ENCODE results near the gene SPDYE8. TPM values are rescaled to one million over a fixed set of nuclear protein-coding genes. Genes with fewer than 3 reads are reported as not detected.
"Not testable (repeated sequence)": the region's sequence is repeated elsewhere in the genome, so short reads cannot be mapped to it uniquely, and the experiment has no call there.

The SPDYE8 gene, protein sequence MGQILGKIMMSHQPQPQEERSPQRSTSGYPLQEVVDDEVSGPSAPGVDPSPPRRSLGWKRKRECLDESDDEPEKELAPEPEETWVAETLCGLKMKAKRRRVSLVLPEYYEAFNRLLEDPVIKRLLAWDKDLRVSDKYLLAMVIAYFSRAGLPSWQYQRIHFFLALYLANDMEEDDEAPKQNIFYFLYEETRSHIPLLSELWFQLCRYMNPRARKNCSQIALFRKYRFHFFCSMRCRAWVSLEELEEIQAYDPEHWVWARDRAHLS
- total RNA-seq: not detected in 2 replicates
- long read RNA-seq: 0 reads

DNA sequence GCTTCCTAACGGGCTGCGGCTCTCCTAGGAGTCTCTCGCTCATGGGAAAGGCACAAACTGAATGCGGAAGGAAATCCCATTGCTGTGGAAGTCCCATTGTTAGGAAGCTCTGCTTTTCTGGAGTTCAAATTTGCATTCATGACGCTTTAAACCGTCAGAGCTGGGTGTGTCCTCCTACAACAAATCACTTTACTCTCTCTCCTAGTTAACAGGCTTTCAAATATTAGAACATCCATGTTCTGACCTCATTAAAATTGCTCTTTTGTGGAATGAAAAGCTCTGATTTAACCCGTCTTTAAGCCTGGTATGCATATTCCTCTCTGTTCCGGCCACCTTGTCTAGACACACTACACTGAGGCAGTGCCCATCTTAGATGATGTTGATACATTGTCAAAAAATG is at the start of gene SPDYE8:
Gene SPDYE8 (minus strand): TSS at position 101 of the 400 bp plus-strand sequence. CDS start 1,800 bp downstream, outside the sequence.
- not testable (repeated sequence) for H3K36me3 Mint-ChIP-seq (ENCODE audit: unreplicated experiment); H3K9me3 Mint-ChIP-seq (ENCODE audit: unreplicated experiment); H3K4me1 Mint-ChIP-seq (ENCODE audit: unreplicated experiment); H3K27ac Mint-ChIP-seq (ENCODE audit: unreplicated experiment); H3K27me3 Mint-ChIP-seq (ENCODE audit: unreplicated experiment); DNase-seq (ENCODE audit: extremely low spot score, unreplicated experiment); H3K4me3 Mint-ChIP-seq (ENCODE audit: unreplicated experiment)

DNA sequence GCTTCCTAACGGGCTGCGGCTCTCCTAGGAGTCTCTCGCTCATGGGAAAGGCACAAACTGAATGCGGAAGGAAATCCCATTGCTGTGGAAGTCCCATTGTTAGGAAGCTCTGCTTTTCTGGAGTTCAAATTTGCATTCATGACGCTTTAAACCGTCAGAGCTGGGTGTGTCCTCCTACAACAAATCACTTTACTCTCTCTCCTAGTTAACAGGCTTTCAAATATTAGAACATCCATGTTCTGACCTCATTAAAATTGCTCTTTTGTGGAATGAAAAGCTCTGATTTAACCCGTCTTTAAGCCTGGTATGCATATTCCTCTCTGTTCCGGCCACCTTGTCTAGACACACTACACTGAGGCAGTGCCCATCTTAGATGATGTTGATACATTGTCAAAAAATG is 28.2 kb upstream of the SPDYE8 start, which contains the start of gene SPDYE11:
Gene SPDYE11 (minus strand): TSS at position 101 of the 400 bp plus-strand sequence. CDS start 1,800 bp downstream, outside the sequence.
- H3K4me3 Mint-ChIP-seq (ENCODE audit: unreplicated experiment); H3K36me3 Mint-ChIP-seq (ENCODE audit: unreplicated experiment); H3K9me3 Mint-ChIP-seq (ENCODE audit: unreplicated experiment); H3K27me3 Mint-ChIP-seq (ENCODE audit: unreplicated experiment); H3K4me1 Mint-ChIP-seq (ENCODE audit: unreplicated experiment); H3K27ac Mint-ChIP-seq (ENCODE audit: unreplicated experiment); DNase-seq (ENCODE audit: extremely low spot score, unreplicated experiment): not testable (repeated sequence)

DNA sequence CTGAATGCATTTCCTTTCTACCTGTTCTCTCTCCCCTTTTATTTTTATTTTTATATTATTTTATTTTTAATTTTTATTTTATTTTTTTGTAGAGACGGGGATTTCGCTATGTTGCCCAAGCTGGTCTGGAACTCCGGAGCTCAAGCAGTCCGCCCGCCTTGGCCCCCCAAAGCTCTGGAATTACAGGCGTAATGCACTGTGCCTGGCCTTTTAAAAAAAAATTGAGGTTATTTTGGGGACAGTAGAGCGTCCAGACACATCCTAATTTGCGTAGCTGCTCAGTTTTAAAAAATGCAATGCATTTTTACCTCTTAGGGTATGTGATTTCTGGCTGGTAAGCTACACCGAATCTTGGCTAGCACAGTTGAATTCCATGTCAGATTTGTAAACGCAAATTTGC is 23.1 kb downstream of the SPDYE8 start:
- H3K4me3 Mint-ChIP-seq (ENCODE audit: unreplicated experiment): peak overlapping the region; percentile 52
- H3K4me1 Mint-ChIP-seq (ENCODE audit: unreplicated experiment); H3K27me3 Mint-ChIP-seq (ENCODE audit: unreplicated experiment); H3K9me3 Mint-ChIP-seq (ENCODE audit: unreplicated experiment); H3K27ac Mint-ChIP-seq (ENCODE audit: unreplicated experiment); DNase-seq (ENCODE audit: extremely low spot score, unreplicated experiment); H3K36me3 Mint-ChIP-seq (ENCODE audit: unreplicated experiment): not testable (repeated sequence)

DNA sequence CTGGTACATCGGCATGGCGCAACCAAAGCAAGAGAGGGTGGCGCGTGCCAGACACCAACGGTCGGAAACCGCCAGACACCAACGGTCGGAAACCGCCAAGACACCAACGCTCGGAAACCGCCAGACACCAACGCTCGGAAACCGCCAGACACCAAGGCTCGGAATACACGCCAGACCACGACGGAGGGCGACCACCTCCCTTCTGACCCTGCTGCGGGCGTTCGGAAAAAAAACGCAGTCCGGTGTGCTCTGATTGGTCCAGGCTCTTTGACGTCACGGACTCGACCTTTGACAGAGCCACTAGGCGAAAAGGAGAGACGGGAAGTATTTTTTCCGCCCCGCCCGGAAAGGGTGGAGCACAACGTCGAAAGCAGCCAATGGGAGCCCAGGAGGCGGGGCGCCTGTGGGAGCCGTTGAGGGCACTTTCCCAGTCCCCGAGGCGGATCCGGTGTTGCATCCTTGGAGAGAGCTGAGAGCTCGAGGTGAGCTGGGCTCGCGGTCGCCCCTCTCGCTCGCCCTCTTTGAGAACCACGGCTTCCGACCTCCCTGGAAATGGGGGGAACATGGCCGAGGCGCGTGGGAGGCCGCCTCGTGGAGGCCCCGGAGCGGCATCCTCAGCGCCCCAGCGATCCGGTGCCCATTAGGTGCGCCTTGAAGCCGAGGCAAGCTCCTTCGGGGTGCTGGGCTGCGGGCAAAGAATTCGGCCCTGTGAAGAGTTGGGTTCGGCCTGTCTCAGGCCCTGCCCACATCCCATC is 23.7 kb downstream of the SPDYE8 start:
- not testable (repeated sequence) for H3K4me1 Mint-ChIP-seq (ENCODE audit: unreplicated experiment); H3K36me3 Mint-ChIP-seq (ENCODE audit: unreplicated experiment); H3K27me3 Mint-ChIP-seq (ENCODE audit: unreplicated experiment); H3K9me3 Mint-ChIP-seq (ENCODE audit: unreplicated experiment)
- DNase-seq (ENCODE audit: extremely low spot score, unreplicated experiment): peak; percentile 95
- Mint-ChIP-seq H3K4me3 (ENCODE audit: unreplicated experiment) (peak overlapping the region; percentile 97), H3K27ac (ENCODE audit: unreplicated experiment) (peak overlapping the region; percentile 99)

DNA sequence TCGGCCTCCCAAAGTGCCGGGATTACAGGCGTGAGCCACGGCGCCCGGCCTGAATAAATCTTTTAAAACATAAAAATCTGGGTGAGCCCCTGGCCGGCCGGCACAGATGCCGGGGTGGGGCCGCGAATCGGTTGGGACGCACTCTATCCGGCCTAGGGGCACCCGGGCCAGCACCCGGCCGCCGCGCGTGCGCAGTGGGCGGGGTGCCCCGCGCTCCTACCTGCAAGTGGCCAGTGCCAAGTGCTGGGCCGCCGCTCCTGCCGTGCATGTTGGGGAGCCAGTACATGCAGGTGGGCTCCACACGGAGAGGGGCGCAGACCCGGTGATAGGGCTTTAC is 24.2 kb downstream of the SPDYE8 start:
- not testable (repeated sequence) for H3K36me3 Mint-ChIP-seq (ENCODE audit: unreplicated experiment); H3K4me1 Mint-ChIP-seq (ENCODE audit: unreplicated experiment); H3K9me3 Mint-ChIP-seq (ENCODE audit: unreplicated experiment); H3K27me3 Mint-ChIP-seq (ENCODE audit: unreplicated experiment)
- DNase-seq (ENCODE audit: extremely low spot score, unreplicated experiment): peak; percentile 93
- Mint-ChIP-seq H3K27ac (ENCODE audit: unreplicated experiment) (peak overlapping the region; percentile 99), H3K4me3 (ENCODE audit: unreplicated experiment) (peak overlapping the region; percentile 97)

DNA sequence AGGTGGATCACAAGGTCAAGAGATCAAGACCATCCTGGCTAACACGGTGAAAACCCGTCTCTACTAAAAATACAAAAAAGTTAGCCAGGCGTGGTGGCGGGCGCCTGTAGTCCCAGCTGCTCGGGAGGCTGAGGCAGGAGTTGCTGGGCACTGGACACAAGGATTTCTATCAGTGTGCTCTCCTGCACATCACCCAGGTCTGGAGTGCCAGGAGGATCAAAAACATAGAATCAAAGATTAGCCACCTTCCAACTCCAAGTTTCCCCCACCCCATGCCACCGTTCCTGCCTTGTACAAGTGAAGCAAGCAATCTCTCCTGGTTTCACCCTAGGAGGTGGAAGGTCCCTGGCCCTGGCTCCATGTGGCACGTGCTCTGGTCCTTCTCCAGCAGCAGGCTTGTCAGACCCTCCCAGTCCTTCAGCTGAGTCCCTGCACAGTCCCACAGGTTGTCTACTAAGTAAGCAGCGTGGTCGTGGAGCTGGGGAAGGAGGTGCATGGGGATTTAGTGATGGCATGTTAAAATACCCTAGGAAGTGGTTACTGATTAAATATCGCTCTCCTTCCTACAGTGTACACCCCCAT is 31.6 kb downstream of the SPDYE8 start:
- not testable (repeated sequence) for H3K36me3 Mint-ChIP-seq (ENCODE audit: unreplicated experiment); H3K4me1 Mint-ChIP-seq (ENCODE audit: unreplicated experiment); H3K4me3 Mint-ChIP-seq (ENCODE audit: unreplicated experiment); H3K9me3 Mint-ChIP-seq (ENCODE audit: unreplicated experiment); H3K27me3 Mint-ChIP-seq (ENCODE audit: unreplicated experiment); DNase-seq (ENCODE audit: extremely low spot score, unreplicated experiment); H3K27ac Mint-ChIP-seq (ENCODE audit: unreplicated experiment)

DNA sequence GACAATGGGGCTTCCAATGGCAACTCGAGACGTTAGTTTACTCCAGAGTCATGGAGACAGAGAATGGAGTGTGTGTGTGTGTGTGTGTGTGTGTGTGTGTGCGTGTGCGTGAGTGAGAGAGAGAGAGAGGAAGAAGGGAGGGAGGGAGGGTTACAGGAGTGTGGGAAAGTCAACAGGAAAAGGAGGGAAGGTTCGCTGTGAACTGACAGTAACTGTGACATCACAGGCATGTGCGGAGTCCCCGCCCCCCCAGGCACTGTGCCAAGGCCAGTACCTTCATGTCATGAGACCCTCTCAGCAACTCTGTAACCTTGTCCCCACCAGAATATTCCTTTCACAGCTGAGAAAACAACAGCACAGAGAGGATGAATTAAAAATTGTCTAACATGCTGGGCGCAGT is 32.1 kb downstream of the SPDYE8 start:
- H3K4me1 Mint-ChIP-seq (ENCODE audit: unreplicated experiment); DNase-seq (ENCODE audit: extremely low spot score, unreplicated experiment); H3K36me3 Mint-ChIP-seq (ENCODE audit: unreplicated experiment); H3K4me3 Mint-ChIP-seq (ENCODE audit: unreplicated experiment); H3K9me3 Mint-ChIP-seq (ENCODE audit: unreplicated experiment); H3K27me3 Mint-ChIP-seq (ENCODE audit: unreplicated experiment); H3K27ac Mint-ChIP-seq (ENCODE audit: unreplicated experiment): not testable (repeated sequence)

DNA sequence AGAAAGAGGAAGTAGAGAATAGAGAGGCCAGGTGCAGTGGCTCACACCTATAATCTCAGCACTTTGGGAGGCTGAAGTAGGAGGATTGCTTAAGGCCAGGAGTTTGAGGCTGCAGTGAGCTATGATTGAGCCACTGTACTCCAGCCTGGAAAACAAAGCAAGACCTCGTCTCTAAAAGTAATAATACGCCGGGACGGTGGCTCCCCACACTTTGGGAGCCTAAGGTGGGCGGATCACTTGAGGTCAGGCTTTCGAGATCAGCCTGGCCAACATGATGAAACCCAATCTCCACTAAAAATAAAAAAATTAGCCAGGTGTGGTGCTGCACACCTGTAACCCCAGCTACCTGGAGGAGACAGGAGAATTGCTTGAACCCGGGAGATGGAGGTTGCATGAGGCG is 34.1 kb downstream of the SPDYE8 start:
- DNase-seq (ENCODE audit: extremely low spot score, unreplicated experiment): peak; percentile 56
- not testable (repeated sequence) for H3K36me3 Mint-ChIP-seq (ENCODE audit: unreplicated experiment); H3K27me3 Mint-ChIP-seq (ENCODE audit: unreplicated experiment); H3K4me3 Mint-ChIP-seq (ENCODE audit: unreplicated experiment); H3K4me1 Mint-ChIP-seq (ENCODE audit: unreplicated experiment); H3K9me3 Mint-ChIP-seq (ENCODE audit: unreplicated experiment); H3K27ac Mint-ChIP-seq (ENCODE audit: unreplicated experiment)

DNA sequence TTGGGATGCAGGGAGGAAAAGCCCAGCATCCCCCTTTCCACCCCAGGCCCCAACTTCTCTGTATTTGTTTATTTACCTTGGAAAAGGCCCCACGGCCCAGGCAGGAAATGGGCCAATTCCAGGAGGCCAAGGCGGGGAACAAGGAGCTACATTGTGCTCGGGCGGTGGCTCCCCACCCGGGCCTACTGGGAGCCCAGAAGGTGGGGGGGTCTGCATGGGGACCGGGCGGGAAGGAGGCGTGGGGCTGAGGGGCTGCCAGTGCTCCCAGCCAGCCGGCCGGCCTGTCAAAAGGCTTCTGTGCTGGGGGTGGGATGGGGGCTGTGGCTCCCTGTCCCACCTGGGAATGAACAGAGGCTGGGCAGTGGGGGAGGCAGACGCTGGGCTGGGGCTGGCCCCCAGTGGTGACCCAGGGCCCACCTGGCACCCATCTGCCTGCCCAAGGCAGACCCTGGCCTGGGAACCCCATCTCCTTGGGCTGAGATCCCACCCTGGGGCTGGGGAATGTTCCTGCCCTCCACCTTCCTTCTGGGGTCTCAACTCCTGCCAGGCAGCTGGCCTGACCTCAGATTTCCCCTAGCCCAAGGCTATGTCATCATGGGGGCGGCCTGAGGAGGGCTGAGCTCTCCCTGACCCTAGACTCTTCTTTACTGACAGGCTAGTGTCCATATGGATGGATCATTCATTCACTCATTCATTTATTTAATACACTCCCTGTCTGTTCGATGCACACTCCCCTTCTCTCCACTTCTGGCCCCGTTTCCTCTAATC is 39.2 kb downstream of the SPDYE8 start:
- not testable (repeated sequence) for H3K4me1 Mint-ChIP-seq (ENCODE audit: unreplicated experiment); H3K4me3 Mint-ChIP-seq (ENCODE audit: unreplicated experiment); H3K36me3 Mint-ChIP-seq (ENCODE audit: unreplicated experiment); H3K27me3 Mint-ChIP-seq (ENCODE audit: unreplicated experiment); H3K9me3 Mint-ChIP-seq (ENCODE audit: unreplicated experiment); H3K27ac Mint-ChIP-seq (ENCODE audit: unreplicated experiment)
- DNase-seq (ENCODE audit: extremely low spot score, unreplicated experiment): peak; percentile 78

DNA sequence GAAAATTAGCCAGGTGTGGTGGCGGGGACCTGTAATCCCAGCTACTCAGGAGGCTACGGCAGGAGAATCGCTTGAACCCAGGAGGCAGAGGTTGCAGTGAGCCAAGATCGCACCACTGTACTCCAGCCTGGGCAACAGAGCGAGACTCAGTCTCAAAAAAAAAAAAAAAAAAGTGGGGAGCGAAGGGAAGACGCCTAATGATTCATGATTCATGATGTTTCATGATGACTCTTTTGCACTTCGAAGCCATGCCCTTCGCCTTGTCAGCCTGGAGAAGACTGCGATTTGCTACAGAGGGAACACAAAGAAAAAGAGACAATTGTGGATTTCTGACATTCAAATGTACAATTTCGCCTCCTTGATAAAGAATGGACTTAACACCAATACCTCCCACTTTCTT is 47.5 kb downstream of the SPDYE8 start:
- H3K9me3 Mint-ChIP-seq (ENCODE audit: unreplicated experiment); H3K27me3 Mint-ChIP-seq (ENCODE audit: unreplicated experiment); DNase-seq (ENCODE audit: extremely low spot score, unreplicated experiment); H3K4me3 Mint-ChIP-seq (ENCODE audit: unreplicated experiment); H3K4me1 Mint-ChIP-seq (ENCODE audit: unreplicated experiment); H3K27ac Mint-ChIP-seq (ENCODE audit: unreplicated experiment); H3K36me3 Mint-ChIP-seq (ENCODE audit: unreplicated experiment): not testable (repeated sequence)

DNA sequence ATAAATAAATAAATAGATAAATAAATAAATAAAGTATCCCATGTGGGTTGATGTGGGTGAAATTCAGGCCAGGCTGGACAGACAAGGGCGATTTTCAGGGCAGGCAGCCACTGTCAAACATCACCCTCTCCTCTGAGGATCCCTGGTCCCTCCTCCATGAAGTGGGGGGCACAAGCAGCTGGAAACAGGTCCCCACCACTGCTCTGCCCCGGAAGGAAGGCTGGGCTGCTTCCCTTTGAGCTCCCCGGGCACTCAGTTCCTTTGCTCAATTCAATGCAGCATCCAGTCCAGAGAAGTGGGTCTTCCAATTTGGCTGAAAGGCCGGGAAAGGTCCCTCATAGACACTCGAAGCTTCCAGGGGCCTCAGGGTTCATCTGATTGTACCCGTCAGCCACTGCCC is 49.2 kb downstream of the SPDYE8 start:
- not testable (repeated sequence) for H3K4me3 Mint-ChIP-seq (ENCODE audit: unreplicated experiment); H3K4me1 Mint-ChIP-seq (ENCODE audit: unreplicated experiment); H3K27ac Mint-ChIP-seq (ENCODE audit: unreplicated experiment); H3K9me3 Mint-ChIP-seq (ENCODE audit: unreplicated experiment); H3K27me3 Mint-ChIP-seq (ENCODE audit: unreplicated experiment); H3K36me3 Mint-ChIP-seq (ENCODE audit: unreplicated experiment)
- peak; percentile 49 for DNase-seq (ENCODE audit: extremely low spot score, unreplicated experiment)

DNA sequence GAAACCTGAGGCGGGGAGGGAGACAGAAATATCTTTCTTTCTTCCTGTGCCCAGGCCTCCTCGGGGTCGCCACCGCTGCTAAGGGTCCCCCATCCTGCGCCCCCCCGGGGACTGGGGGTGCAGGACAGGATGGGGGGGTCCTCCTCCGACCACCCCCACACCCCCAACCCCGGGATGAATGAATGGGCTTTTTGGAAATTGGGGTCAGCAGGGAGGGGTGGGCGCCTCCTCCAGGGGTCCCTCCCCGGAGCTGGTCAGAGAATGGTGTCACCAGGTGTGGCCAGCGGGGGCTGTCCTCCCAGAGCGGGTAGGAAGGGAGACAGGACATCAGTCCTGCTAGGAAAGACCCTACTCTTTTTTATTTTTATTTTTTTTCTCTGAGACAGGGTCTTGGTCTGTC is 53.1 kb downstream of the SPDYE8 start:
- H3K4me1 Mint-ChIP-seq (ENCODE audit: unreplicated experiment); H3K9me3 Mint-ChIP-seq (ENCODE audit: unreplicated experiment); H3K36me3 Mint-ChIP-seq (ENCODE audit: unreplicated experiment); H3K27ac Mint-ChIP-seq (ENCODE audit: unreplicated experiment); H3K4me3 Mint-ChIP-seq (ENCODE audit: unreplicated experiment); H3K27me3 Mint-ChIP-seq (ENCODE audit: unreplicated experiment): not testable (repeated sequence)
- DNase-seq (ENCODE audit: extremely low spot score, unreplicated experiment): peak; percentile 56

All from osteocyte (in vitro differentiated cells).